OCI-LY3 (cell line): ENCODE measurements around the gene TANC1.

Source experiments
- CTCF ChIP-seq: fragments of 200-600, 300-600 bp; sonication (generic); IDR thresholded peaks from 2 replicates; pipeline ENCODE4 v1.5.1; 2014; ENCODE audit warnings: antibody characterized with exemption, low read length, low read depth
- EZH2phosphoT487 ChIP-seq: fragments of 200-600 bp; shearing (Covaris generic); IDR thresholded peaks from 2 replicates; pipeline ENCODE4 v1.6.1; 2018; ENCODE audit warnings: antibody characterized with exemption, mixed run types, low read depth

GRCh38 chr2:159202568-159203071, 234.2 kb downstream of the TANC1 start:
- TF ChIP-seq CTCF, result no peak
- TF ChIP-seq EZH2phosphoT487, result no peak
